GM19463 (cell line): ENCODE data around the gene PRSS56.
"Not testable (repeated sequence)": the region's sequence is repeated elsewhere in the genome, so short reads cannot be mapped to it uniquely, and the experiment has no call there.

ENCODE experiments used
- ATAC-seq: cut with Tn5 transposase; IDR thresholded peaks from one replicate; pipeline ENCODE4 v1.9.1; 2021; ENCODE audit warnings: mild to moderate bottlenecking, moderate library complexity; ENCODE audit not compliant: unreplicated experiment

The PRSS56 gene

DNA sequence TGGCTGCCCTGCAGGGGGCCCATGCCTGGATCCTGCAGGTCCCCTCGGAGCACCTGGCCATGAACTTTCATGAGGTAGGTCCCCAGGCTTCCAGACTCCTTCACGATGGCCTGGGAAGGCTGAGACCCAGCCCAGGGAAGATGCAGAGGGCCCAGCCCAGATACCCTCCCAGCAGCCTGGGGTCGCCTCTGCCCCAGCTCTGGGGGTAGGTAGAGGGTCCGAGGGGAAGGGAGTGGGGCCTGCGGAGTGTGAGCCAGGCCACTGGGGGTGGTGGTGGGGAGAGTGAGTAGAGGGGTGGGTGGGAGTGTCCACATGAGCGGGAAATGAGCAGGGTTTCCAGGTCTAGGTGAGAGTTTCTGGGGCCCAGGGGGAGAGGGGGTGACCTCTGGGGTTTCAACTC is 4.6 kb downstream of the PRSS56 start:
- ATAC-seq, result no peak

DNA sequence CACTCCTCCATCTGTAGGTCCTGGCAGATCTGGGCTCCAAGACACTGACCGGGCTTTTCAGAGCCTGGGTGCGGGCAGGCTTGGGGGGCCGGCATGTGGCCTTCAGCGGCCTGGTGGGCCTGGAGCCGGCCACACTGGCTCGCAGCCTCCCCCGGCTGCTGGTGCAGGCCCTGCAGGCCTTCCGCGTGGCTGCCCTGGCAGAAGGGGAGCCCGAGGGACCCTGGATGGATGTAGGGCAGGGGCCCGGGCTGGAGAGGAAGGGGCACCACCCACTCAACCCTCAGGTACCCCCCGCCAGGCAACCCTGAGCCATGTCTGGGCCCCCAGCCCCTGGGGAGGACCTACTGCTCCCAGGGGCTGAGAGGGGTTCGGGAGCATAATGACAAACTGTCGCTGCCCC is 5.0 kb downstream of the PRSS56 start:
- ATAC-seq, result no peak

GRCh38 chr2:232525791-232526371 is 5.7 kb downstream of the PRSS56 start, which contains the start of gene CHRND:
CHRND (plus strand) TSS chr2:232526160; CDS start chr2:232526216, 56 bp downstream.
- ATAC-seq, result no peak

- ATAC-seq, result no peak
These were observed 6.3 kb downstream of the PRSS56 start for GRCh38 chr2:232526372-232526941.

- ATAC-seq, result no peak
These were observed 7.8 kb downstream of the PRSS56 start for GRCh38 chr2:232527905-232528470.

- no peak for ATAC-seq
These were observed 8.7 kb downstream of the PRSS56 start for GRCh38 chr2:232528746-232529460.

DNA sequence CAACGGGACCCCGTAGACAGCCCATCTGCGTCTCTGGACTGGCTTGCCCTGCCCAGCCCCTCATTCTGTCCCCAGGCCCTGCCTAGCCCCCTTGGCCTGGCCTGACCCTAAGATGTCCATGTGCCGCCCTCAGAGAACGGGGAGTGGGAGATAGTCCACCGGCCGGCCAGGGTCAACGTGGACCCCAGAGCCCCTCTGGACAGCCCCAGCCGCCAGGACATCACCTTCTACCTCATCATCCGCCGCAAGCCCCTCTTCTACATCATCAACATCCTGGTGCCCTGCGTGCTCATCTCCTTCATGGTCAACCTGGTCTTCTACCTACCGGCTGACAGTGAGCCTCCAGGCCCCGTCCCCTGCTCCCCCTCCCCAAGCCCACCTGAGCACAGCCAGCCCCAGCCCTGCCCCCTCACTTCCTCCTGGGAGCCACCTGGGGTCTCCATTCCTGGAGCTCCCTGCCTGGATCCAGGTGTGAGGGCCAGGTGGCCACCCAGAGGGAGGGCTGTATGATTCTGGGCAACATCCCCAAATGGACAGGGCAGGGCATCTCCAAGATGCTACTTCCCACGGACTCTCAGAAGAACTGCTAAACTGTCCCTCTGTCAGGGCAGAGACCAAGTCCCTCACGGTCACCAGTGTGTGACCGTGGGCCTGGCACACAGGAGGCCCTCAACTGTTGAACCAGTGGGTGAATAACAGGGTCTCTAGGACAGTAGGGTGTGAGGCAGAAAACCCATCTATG is 9.8 kb downstream of the PRSS56 start:
- ATAC-seq, result no peak

GRCh38 chr2:232530626-232531260 is 10.6 kb downstream of the PRSS56 start:
- ATAC-seq, result no peak

- ATAC-seq, result no peak
These were observed 12.2 kb downstream of the PRSS56 start for GRCh38 chr2:232532419-232532818.

DNA sequence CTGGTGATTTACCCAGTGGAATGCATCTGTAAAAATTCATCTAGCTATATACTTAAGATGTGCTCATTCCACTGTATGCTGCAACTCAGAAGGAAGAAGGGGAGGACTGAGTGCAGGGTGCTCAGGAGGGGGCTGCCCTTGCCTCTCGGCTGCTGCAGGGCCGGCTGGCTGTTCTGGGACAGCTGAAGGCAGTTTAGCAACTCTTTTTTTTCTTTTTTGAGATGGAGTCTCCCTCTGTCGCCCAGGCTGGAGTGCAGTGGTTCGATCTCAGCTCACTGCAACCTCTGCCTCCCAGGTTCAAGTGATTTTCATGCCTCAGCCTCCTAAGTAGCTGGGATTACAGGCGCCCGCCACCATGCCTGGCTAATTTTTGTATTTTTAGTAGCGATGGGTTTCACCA is 12.6 kb downstream of the PRSS56 start:
- not testable (repeated sequence) for ATAC-seq

DNA sequence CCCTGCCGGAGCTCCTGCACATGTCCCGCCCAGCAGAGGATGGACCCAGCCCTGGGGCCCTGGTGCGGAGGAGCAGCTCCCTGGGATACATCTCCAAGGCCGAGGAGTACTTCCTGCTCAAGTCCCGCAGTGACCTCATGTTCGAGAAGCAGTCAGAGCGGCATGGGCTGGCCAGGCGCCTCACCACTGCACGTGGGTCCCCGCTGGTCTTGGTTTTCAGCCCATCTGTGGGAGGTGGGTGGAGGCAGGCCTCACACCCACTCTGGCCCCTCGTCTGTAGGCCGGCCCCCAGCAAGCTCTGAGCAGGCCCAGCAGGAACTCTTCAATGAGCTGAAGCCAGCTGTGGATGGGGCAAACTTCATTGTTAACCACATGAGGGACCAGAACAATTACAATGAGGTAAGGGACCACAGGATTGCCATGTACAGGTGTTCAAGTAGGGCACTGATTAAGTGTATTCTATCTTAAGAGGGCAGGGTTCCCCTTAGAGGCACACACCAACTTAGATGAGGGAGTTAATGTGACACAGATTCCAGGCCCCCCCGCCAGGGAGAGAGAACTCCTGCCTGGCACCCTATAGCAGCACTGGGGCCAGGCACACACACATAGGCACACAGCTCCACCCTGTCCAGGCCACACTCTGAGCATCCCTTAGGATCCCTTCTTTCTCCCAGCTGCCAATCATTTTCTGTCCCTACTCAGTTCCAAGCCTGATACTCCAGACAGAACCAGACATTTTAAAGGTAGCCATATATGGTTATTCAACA is 13.9 kb downstream of the PRSS56 start:
- ATAC-seq, result no peak

GRCh38 chr2:232534940-232535651 is 14.9 kb downstream of the PRSS56 start:
- no peak for ATAC-seq

GRCh38 chr2:232535761-232536530 is 15.8 kb downstream of the PRSS56 start:
- no peak for ATAC-seq

GRCh38 chr2:232537079-232537478 is 16.9 kb downstream of the PRSS56 start:
- ATAC-seq, result no peak

GRCh38 chr2:232537499-232537898 is 17.3 kb downstream of the PRSS56 start:
- ATAC-seq, result no peak

- ATAC-seq, result no peak
These were observed 18.5 kb downstream of the PRSS56 start for GRCh38 chr2:232538671-232539070.

DNA sequence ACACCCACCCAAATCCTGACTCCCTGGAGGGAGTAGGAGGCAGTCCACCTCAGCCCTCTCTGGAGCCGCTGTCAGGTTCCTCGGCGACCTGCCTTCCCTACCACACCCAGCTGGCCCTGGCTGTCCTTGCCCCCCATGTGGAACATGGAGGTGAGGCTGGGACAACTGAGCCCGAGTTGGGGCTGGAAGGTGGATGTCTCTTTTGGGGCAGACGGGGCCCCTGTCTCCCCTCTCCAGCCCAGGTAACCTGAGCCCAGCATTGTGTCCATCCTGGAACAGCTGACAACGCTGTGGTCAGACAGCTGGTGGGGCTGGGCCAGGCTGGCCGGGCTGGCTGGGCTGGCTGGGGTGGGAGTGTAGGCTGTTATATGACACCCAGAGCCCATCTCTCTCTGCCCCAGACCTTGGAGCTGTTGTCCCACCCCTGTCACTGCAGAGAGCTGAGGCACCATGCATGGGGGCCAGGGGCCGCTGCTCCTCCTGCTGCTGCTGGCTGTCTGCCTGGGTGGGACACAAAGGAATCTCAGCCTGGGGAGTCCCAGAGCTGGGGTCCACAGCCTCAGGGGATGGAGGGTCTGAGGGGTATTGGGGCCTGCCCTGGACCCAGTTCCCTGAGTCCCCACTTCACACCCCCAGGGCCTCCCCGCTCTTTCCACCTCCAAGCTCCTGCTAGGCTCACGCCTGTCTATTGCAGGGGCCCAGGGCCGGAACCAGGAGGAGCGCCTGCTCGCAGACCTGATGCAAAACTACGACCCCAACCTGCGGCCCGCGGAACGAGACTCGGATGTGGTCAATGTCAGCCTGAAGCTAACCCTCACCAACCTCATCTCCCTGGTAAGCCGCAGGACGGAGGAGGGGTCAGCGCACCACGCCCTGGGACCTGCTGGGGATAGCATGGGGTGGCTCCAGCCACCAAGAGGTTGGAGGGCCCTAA is 19.4 kb downstream of the PRSS56 start, which contains the start of gene CHRNG:
CHRNG (plus strand) TSS at position 395 of the 934 bp plus-strand sequence; CDS start at position 451, 56 bp downstream.
- no peak for ATAC-seq
